GM20000 (cell line): Measurements from ENCODE around the gene PRDM16.

Source experiments
- DNase-seq: peaks from one replicate; pipeline ENCODE4 v3.0.0; 2012; ENCODE audit warnings: low spot score
- CTCF ChIP-seq: IDR thresholded peaks from 2 replicates; pipeline ENCODE4 v1.5.1; 2012; ENCODE audit warnings: mild to moderate bottlenecking, control low read depth; ENCODE audit errors: extremely low read depth, missing control alignments

PRDM16 gene

GRCh38 chr1:3038113-3038551 is 30.9 kb upstream of the PRDM16 start:
- DNase-seq: no peak
- TF ChIP-seq CTCF: no peak

GRCh38 chr1:3038571-3039181 is 30.3 kb upstream of the PRDM16 start:
- DNase-seq: no peak
- TF ChIP-seq CTCF: no peak

- TF ChIP-seq CTCF: no peak
These were observed 29.0 kb upstream of the PRDM16 start for GRCh38 chr1:3040004-3040403.

GRCh38 chr1:3042481-3042880 is 26.5 kb upstream of the PRDM16 start:
- no peak for DNase-seq
- no peak for TF ChIP-seq CTCF

More at GRCh38 chr1:3040004-3040403, 29.0 kb upstream of the PRDM16 start:
- DNase-seq: no peak

- DNase-seq: no peak
- TF ChIP-seq CTCF: no peak
These were observed 19.8 kb upstream of the PRDM16 start for GRCh38 chr1:3049164-3049563.

GRCh38 chr1:3049905-3050304 is 19.1 kb upstream of the PRDM16 start:
- TF ChIP-seq CTCF: no peak

GRCh38 chr1:3050603-3051002 is 18.4 kb upstream of the PRDM16 start:
- DNase-seq: no peak
- no peak for TF ChIP-seq CTCF

More at GRCh38 chr1:3049905-3050304, 19.1 kb upstream of the PRDM16 start:
- DNase-seq: no peak
